GM23338 (cell line): ENCODE measurements around the gene BTRC. TPM values are rescaled to one million over a fixed set of nuclear protein-coding genes. Genes with fewer than 3 reads are reported as not detected.

Source experiments
- ATAC-seq: fragments of 200-7000 bp; cut with Tn5 transposase; 3 replicates; pipeline ENCODE4 v1.9.1; 2020
- DNase-seq: peaks from one replicate; pipeline ENCODE4 v3.0.0-alpha.2; 2015; ENCODE audit warnings: low spot score
- H2AFZ ChIP-seq: fragments of 200-600 bp; sonication (generic); 2 replicates; pipeline ENCODE4 v1.8.0; 2016; ENCODE audit warnings: antibody characterized with exemption, mild to moderate bottlenecking, moderate library complexity
- H3F3A ChIP-seq: fragments of 200-600 bp; sonication (generic); replicated peaks from 2 replicates; pipeline ENCODE4 v1.8.0; 2017; ENCODE audit warnings: antibody characterized with exemption, mixed run types, low read depth
- H3K27ac ChIP-seq: fragments of 200-600 bp; sonication (generic); 2 replicates; pipeline ENCODE4 v1.6.1; 2016; ENCODE audit warnings: low read depth
- H3K27me3 ChIP-seq: fragments of 200-600 bp; sonication (generic); 2 replicates; pipeline ENCODE4 v1.8.0; 2016; ENCODE audit warnings: mild to moderate bottlenecking, mixed run types, moderate library complexity; ENCODE audit not compliant: insufficient read depth
- H3K36me3 ChIP-seq: fragments of 200-600 bp; sonication (generic); 2 replicates; pipeline ENCODE4 v1.8.0; 2016; ENCODE audit warnings: mild to moderate bottlenecking; ENCODE audit not compliant: insufficient read depth
- H3K4me1 ChIP-seq: fragments of 200-600 bp; sonication (generic); 2 replicates; pipeline ENCODE4 v1.8.0; 2016; ENCODE audit warnings: mild to moderate bottlenecking, moderate library complexity; ENCODE audit not compliant: insufficient read depth
- H3K4me2 ChIP-seq: fragments of 200-600 bp; sonication (generic); 2 replicates; pipeline ENCODE4 v1.7.1; 2017; ENCODE audit warnings: mixed run types
- H3K4me3 ChIP-seq: fragments of 200-600 bp; sonication (generic); 2 replicates; pipeline ENCODE4 v1.6.1; 2016; ENCODE audit warnings: mixed run types
- H3K79me2 ChIP-seq: fragments of 200-600 bp; sonication (generic); replicated peaks from 2 replicates; pipeline ENCODE4 v1.8.0; 2017; ENCODE audit warnings: mild to moderate bottlenecking; ENCODE audit not compliant: insufficient read depth
- H3K9me2 ChIP-seq: fragments of 200-600 bp; sonication (generic); 2 replicates; pipeline ENCODE4 v1.8.0; 2017; ENCODE audit not compliant: insufficient read depth
- H4K20me1 ChIP-seq: fragments of 200-600 bp; sonication (generic); replicated peaks from 2 replicates; pipeline ENCODE4 v1.8.0; 2017; ENCODE audit warnings: mild to moderate bottlenecking; ENCODE audit not compliant: insufficient read depth
- H3K27ac Mint-ChIP-seq: 2 replicates; pipeline ENCODE4 v1.8.0; 2020; ENCODE audit warnings: inconsistent platforms, mild to moderate bottlenecking, moderate library complexity, mixed read lengths
- H3K27me3 Mint-ChIP-seq: 3 replicates; pipeline ENCODE4 v1.8.0; 2022; ENCODE audit warnings: low read depth, mild to moderate bottlenecking, moderate library complexity, mixed read lengths, inconsistent platforms; ENCODE audit not compliant: insufficient read depth, poor library complexity
- H3K36me3 Mint-ChIP-seq: 3 replicates; pipeline ENCODE4 v1.8.0; 2021; ENCODE audit warnings: low read depth, mild to moderate bottlenecking, inconsistent platforms, moderate library complexity, mixed read lengths
- H3K4me1 Mint-ChIP-seq: 3 replicates; pipeline ENCODE4 v1.8.0; 2020; ENCODE audit warnings: mild to moderate bottlenecking, inconsistent platforms, mixed read lengths
- H3K4me3 Mint-ChIP-seq: 3 replicates; pipeline ENCODE4 v1.8.0; 2021; ENCODE audit warnings: moderate library complexity, mild to moderate bottlenecking, inconsistent platforms, mixed read lengths
- H3K9me3 Mint-ChIP-seq: 3 replicates; pipeline ENCODE4 v1.8.0; 2020; ENCODE audit warnings: moderate library complexity, mild to moderate bottlenecking, inconsistent platforms, mixed read lengths
- POLR2AphosphoS5 ChIP-seq: IDR thresholded peaks from 2 replicates; pipeline ENCODE4 v1.6.1; 2016; ENCODE audit warnings: antibody characterized with exemption, low read depth
- STAT1 ChIP-seq: IDR thresholded peaks from one replicate; pipeline ENCODE4 v1.6.1; 2016; ENCODE audit warnings: antibody characterized with exemption; ENCODE audit not compliant: unreplicated experiment
- polyA plus RNA-seq: library from polyadenylated mRNA; unstranded; fragments of >200 nt; fragmentation: Nextera tagmentation; extraction: Ambion mirVana; gene quantifications from 2 replicates; pipeline ENCODE4 v1.2.1, GENCODE V29; 2016
- total RNA-seq: library from RNA; depleted of rRNA; stranded (reverse); fragments of >200 nt; shearing (Covaris generic); gene quantifications from 2 replicates; pipeline ENCODE4 v1.2.3, GENCODE V29; 2014
- TF ChIP-seq, protein P1 (sequence below), 2 experiments: fragments of 200-600 bp in 1 of 2; sonication (generic) in 1 of 2; conservative IDR thresholded peaks; 2 replicates each; pipeline versions ENCODE4 v1.5.1 to v1.6.1; 2016 to 2017; ENCODE audit warnings: antibody characterized with exemption in 2 of 2, low read depth in 2 of 2, mild to moderate bottlenecking in 2 of 2, moderate library complexity in 1 of 2
- TF ChIP-seq, protein P2 (sequence below): IDR thresholded peaks from one replicate; pipeline ENCODE4 v1.6.1; 2018; ENCODE audit warnings: antibody characterized with exemption; ENCODE audit not compliant: unreplicated experiment

The BTRC gene
- total and polyA plus RNA-seq, 2 experiments from 2014 or later: 10.0 to 17.5 TPM

DNA sequence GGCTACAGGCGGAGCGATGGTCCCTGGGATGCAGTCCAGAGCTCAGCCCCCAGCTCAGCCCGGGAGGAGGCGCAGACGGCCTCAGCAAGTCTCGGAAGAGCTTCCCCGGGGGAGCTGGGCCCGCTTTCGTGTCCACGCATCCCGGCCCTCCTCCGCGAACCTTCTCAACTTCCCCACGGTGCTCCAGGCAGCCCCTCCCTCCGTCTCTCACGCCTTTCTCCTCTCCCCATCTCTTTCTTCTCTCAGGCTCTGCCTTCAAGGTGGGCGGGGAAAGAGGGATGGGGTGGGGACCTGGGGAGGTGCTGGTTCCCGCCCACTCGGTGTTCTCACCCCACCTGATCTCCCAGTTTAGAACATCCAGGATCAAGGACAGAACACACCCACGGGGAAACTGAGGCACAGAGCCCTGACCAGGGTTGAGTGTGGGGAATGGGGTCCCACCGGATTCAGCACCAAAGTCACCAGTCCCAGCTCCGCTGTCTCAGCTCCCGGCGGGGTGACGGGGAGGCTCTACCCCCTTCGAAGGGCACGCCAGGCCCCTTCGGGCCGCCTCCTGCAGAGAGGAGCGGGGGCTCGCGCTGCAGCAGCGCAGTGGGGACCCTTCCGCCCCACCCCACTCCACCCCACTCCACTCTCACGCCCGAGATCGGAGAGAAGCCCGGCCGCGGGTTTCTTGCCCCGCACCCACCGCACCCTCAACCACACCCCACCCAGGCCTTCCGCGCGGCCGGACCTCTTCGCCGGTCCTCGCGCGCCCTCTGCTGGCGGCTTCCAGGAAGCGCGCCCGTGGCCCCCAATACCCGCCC, 215.9 kb downstream of the BTRC start:
- Histone ChIP-seq H3K4me2 (peak overlapping the region; percentile 97), H3K9me2 (no peaks in the 10 kb centered on the region), H3K4me1 (peaks cover 18% of the 10 kb centered on the region; the same call in 1 of the 2 replicates), H4K20me1 (no peaks in the 10 kb centered on the region), H3K79me2 (no peaks in the 10 kb centered on the region), H3K27me3 (peaks cover 78% of the 10 kb centered on the region), H3K36me3 (no peaks in the 10 kb centered on the region; the same call in 1 of the 2 replicates), H2AFZ (peak overlapping the region; percentile 94), H3K27ac (no peak overlapping the region), H3K4me3 (peak overlapping the region; percentile 89), H3F3A (peaks cover 6% of the 10 kb centered on the region; the same call in 1 of the 2 replicates)
- H3K9me3 Mint-ChIP-seq: no peaks in the 10 kb centered on the region; the same call in 2 of the 3 replicates
- DNase-seq (peak; percentile 79), ATAC-seq (peak; percentile 70)
- TF ChIP-seq STAT1: no peak
- TF ChIP-seq, protein P1, sequence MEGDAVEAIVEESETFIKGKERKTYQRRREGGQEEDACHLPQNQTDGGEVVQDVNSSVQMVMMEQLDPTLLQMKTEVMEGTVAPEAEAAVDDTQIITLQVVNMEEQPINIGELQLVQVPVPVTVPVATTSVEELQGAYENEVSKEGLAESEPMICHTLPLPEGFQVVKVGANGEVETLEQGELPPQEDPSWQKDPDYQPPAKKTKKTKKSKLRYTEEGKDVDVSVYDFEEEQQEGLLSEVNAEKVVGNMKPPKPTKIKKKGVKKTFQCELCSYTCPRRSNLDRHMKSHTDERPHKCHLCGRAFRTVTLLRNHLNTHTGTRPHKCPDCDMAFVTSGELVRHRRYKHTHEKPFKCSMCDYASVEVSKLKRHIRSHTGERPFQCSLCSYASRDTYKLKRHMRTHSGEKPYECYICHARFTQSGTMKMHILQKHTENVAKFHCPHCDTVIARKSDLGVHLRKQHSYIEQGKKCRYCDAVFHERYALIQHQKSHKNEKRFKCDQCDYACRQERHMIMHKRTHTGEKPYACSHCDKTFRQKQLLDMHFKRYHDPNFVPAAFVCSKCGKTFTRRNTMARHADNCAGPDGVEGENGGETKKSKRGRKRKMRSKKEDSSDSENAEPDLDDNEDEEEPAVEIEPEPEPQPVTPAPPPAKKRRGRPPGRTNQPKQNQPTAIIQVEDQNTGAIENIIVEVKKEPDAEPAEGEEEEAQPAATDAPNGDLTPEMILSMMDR (conservative IDR thresholded peaks at IDR 0.05; ENCODE audit: low read depth in 2 of 2): peak; percentile 57 to 85
- peaks cover 24% of the 10 kb centered on the region for H3K4me1 Mint-ChIP-seq
- peak overlapping the region; percentile 74 for H3K4me3 Mint-ChIP-seq
- H3K36me3 Mint-ChIP-seq: no peaks in the 10 kb centered on the region; the same call in 2 of the 3 replicates
- no peak overlapping the region for H3K27ac Mint-ChIP-seq
- peaks cover 46% of the 10 kb centered on the region for H3K27me3 Mint-ChIP-seq

DNA sequence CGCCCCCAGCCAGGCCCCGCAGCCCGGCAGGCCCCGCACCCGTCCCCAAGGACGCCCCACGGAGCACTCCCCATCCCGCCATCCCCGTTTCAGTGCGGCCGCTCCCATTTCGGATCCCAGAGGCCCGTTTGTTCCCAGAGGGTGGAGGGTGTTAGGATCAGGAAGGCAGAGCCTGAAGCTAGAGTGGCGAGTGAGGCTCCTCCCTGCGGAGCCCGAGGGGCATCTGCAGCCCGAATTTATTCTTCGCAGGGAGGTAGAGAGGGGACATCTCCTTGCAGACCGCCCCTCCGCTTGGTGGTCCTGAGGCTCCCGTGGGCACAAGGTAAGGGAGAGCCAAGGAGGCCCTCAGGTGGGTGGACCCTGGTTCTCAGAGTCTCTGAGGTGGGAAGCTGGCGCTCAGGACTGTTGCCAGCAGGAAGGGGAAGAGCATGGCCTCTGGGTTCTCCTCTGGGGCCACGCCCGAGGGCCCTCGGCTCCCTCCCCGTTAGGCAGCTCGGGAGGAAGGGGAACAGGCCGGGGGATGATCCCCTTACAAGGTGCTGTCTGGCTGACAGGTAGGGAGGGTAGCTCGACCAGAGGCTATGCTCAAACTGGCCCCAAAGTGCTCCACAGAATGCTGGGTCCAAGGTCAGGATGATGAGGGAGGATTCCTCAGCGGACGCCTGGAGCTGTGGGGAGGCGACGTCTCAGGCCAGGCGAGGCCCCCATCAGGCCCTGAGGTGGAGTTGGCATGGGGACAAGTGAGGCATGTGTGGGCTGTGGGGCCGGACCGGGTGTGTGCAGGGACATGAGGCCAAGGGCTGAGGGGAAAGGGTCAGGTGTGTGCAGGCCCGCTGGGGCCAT, 216.7 kb downstream of the BTRC start:
- peaks cover 43% of the 10 kb centered on the region for H3K27me3 Mint-ChIP-seq
- H2AFZ ChIP-seq: peak overlapping the region; percentile 97
- DNase-seq: peak; percentile 27

More for the DNA sequence above, 216.7 kb downstream of the BTRC start:
- no peaks in the 10 kb centered on the region for H3K9me2 ChIP-seq
- no peak overlapping the region for H3K27ac Mint-ChIP-seq
- H3K4me1 Mint-ChIP-seq: peaks cover 24% of the 10 kb centered on the region
- H3K4me3 Mint-ChIP-seq: peak overlapping the region; percentile 74
- peaks cover 74% of the 10 kb centered on the region for H3K27me3 ChIP-seq
- H4K20me1 ChIP-seq: no peaks in the 10 kb centered on the region
- TF ChIP-seq POLR2AphosphoS5: 0 out of 2 replicates have a peak, but pooled peaks have one; percentile 7
- TF ChIP-seq, protein P2, sequence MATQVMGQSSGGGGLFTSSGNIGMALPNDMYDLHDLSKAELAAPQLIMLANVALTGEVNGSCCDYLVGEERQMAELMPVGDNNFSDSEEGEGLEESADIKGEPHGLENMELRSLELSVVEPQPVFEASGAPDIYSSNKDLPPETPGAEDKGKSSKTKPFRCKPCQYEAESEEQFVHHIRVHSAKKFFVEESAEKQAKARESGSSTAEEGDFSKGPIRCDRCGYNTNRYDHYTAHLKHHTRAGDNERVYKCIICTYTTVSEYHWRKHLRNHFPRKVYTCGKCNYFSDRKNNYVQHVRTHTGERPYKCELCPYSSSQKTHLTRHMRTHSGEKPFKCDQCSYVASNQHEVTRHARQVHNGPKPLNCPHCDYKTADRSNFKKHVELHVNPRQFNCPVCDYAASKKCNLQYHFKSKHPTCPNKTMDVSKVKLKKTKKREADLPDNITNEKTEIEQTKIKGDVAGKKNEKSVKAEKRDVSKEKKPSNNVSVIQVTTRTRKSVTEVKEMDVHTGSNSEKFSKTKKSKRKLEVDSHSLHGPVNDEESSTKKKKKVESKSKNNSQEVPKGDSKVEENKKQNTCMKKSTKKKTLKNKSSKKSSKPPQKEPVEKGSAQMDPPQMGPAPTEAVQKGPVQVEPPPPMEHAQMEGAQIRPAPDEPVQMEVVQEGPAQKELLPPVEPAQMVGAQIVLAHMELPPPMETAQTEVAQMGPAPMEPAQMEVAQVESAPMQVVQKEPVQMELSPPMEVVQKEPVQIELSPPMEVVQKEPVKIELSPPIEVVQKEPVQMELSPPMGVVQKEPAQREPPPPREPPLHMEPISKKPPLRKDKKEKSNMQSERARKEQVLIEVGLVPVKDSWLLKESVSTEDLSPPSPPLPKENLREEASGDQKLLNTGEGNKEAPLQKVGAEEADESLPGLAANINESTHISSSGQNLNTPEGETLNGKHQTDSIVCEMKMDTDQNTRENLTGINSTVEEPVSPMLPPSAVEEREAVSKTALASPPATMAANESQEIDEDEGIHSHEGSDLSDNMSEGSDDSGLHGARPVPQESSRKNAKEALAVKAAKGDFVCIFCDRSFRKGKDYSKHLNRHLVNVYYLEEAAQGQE: no peak
- ATAC-seq: peak; percentile 14
- no peaks in the 10 kb centered on the region; the same call in 1 of the 2 replicates for H3K36me3 ChIP-seq
- H3K27ac ChIP-seq: no peak overlapping the region
- H3K4me2 ChIP-seq: peak overlapping the region; percentile 97
- no peaks in the 10 kb centered on the region for H3K79me2 ChIP-seq
- H3K4me1 ChIP-seq: peaks cover 18% of the 10 kb centered on the region; the same call in 1 of the 2 replicates
- peak overlapping the region; percentile 89 for H3K4me3 ChIP-seq
- no peaks in the 10 kb centered on the region; the same call in 2 of the 3 replicates for H3K9me3 Mint-ChIP-seq
- no peaks in the 10 kb centered on the region; the same call in 2 of the 3 replicates for H3K36me3 Mint-ChIP-seq
- H3F3A ChIP-seq: peaks cover 6% of the 10 kb centered on the region; the same call in 1 of the 2 replicates
